Measurements from ENCODE around the gene MIA2.
"Not testable (repeated sequence)": the region's sequence is repeated elsewhere in the genome, so short reads cannot be mapped to it uniquely, and the experiment has no call there.

Gene MIA2

GRCh38 chr14:39351708-39352107, 118.0 kb downstream of the MIA2 start:
- DNase-seq = no peak

- not testable (repeated sequence) for DNase-seq
Measured at GRCh38 chr14:39359069-39359468, 125.4 kb downstream of the MIA2 start.

GRCh38 chr14:39360316-39360715, 126.6 kb downstream of the MIA2 start:
- DNase-seq = no peak

GRCh38 chr14:39361556-39361955, 127.8 kb downstream of the MIA2 start:
- DNase-seq = not testable (repeated sequence)

- no peak for DNase-seq
Measured at GRCh38 chr14:39364509-39364908, 130.8 kb downstream of the MIA2 start.

GRCh38 chr14:39365354-39365753, 131.6 kb downstream of the MIA2 start:
- no peak for DNase-seq

GRCh38 chr14:39366460-39367386, 133.0 kb downstream of the MIA2 start:
- no peak for DNase-seq

GRCh38 chr14:39367387-39367751, 133.7 kb downstream of the MIA2 start:
- no peak for DNase-seq

GRCh38 chr14:39368261-39368959, 134.7 kb downstream of the MIA2 start:
- no peak for DNase-seq

GRCh38 chr14:39369029-39369428, 135.3 kb downstream of the MIA2 start:
- no peak for DNase-seq

GRCh38 chr14:39370415-39370814, 136.7 kb downstream of the MIA2 start:
- no peak for DNase-seq

- no peak for DNase-seq
Measured at GRCh38 chr14:39372656-39373055, 138.9 kb downstream of the MIA2 start.

GRCh38 chr14:39374851-39375250, 141.1 kb downstream of the MIA2 start:
- DNase-seq = no peak

- DNase-seq = no peak
Measured at GRCh38 chr14:39376667-39377403, 143.1 kb downstream of the MIA2 start.

- no peak for DNase-seq
Measured at GRCh38 chr14:39381366-39381765, 147.7 kb downstream of the MIA2 start.

GRCh38 chr14:39382463-39382862, 148.7 kb downstream of the MIA2 start:
- DNase-seq = no peak

- DNase-seq = no peak
Measured at GRCh38 chr14:39383026-39383660, 149.4 kb downstream of the MIA2 start.

GRCh38 chr14:39383741-39384140, 150.0 kb downstream of the MIA2 start:
- DNase-seq = no peak

- no peak for DNase-seq
Measured at GRCh38 chr14:39384177-39384576, 150.5 kb downstream of the MIA2 start.

GRCh38 chr14:39393289-39393688, 159.6 kb downstream of the MIA2 start:
- no peak for DNase-seq

GRCh38 chr14:39395555-39396254, 162.0 kb downstream of the MIA2 start:
- no peak for DNase-seq

GRCh38 chr14:39396448-39396847, 162.7 kb downstream of the MIA2 start:
- DNase-seq = no peak

Data from NCI-H2029 treated with DMSO at 0.1 percent for 48 hours (cell line).